Fibroblast of the aortic adventitia (primary cell): ENCODE results near the gene TEX2. TPM values are rescaled to one million over a fixed set of nuclear protein-coding genes. Genes with fewer than 3 reads are reported as not detected.

Source experiments
- DNase-seq: peaks from one replicate; pipeline ENCODE4 v3.0.0-alpha.2; 2010; ENCODE audit warnings: low read depth
- H3K4me3 ChIP-seq: 2 replicates; pipeline ENCODE4 v1.5.1; 2011; ENCODE audit warnings: low read depth, mild to moderate bottlenecking, control low read depth, low read length, moderate library complexity
- CTCF ChIP-seq: IDR thresholded peaks from 2 replicates; pipeline ENCODE4 v1.5.1; 2011; ENCODE audit warnings: mild to moderate bottlenecking, low read length, control low read depth, inconsistent platforms; ENCODE audit not compliant: insufficient read depth
- total RNA-seq: library from RNA; depleted of rRNA; stranded (reverse); fragments of >200 nt; gene quantifications from 2 replicates; pipeline ENCODE4 v1.2.3, GENCODE V29; 2012; ENCODE audit warnings: low replicate concordance

The TEX2 gene
- total RNA-seq, 1 donor, result 24.6 TPM

GRCh38 chr17:64250233-64250835 is 12.7 kb downstream of the TEX2 start:
- TF ChIP-seq CTCF, result no peak
- H3K4me3 ChIP-seq, result no peak overlapping the region
- DNase-seq, result no peak

- no peak for TF ChIP-seq CTCF
- no peak for DNase-seq
- H3K4me3 ChIP-seq, result no peak overlapping the region
Observed at GRCh38 chr17:64247836-64248235, 15.2 kb downstream of the TEX2 start.

GRCh38 chr17:64245218-64246145 is 17.6 kb downstream of the TEX2 start:
- no peak for TF ChIP-seq CTCF
- H3K4me3 ChIP-seq, result no peak overlapping the region
- no peak for DNase-seq

- peak; percentile 83 for DNase-seq
- no peak overlapping the region for H3K4me3 ChIP-seq
- TF ChIP-seq CTCF, result no peak
Observed at GRCh38 chr17:64244165-64244564, 18.9 kb downstream of the TEX2 start.

GRCh38 chr17:64243340-64243739 is 19.7 kb downstream of the TEX2 start:
- H3K4me3 ChIP-seq, result no peak overlapping the region
- no peak for DNase-seq
- TF ChIP-seq CTCF, result no peak

GRCh38 chr17:64242633-64243032 is 20.4 kb downstream of the TEX2 start:
- H3K4me3 ChIP-seq, result no peak overlapping the region
- DNase-seq, result no peak

More at GRCh38 chr17:64242633-64243032, 20.4 kb downstream of the TEX2 start:
- no peak for TF ChIP-seq CTCF
